K562 (cell line): Measurements from ENCODE around the gene LRRC4C. TPM values are rescaled to one million over a fixed set of nuclear protein-coding genes. Genes with fewer than 3 reads are reported as not detected.

Source experiments
- ATAC-seq: fragments of 200-7000 bp; cut with Tn5 transposase; 3 replicates; pipeline ENCODE4 v1.9.1; 2020; ENCODE audit warnings: moderate library complexity
- BruUV-seq: library from RNA; stranded (reverse); fragments of 400-500 nt; replicated peaks from 2 replicates; lab custom pipeline; 2021; lab: Mats Ljungman, UMichigan
- CTCF ChIA-PET: fragments of 300-600 bp; formaldehyde crosslinking; extraction: SDS; loops from one replicate; lab custom pipeline; 2021; ENCODE audit warnings: low intra/inter-chr PET ratio; lab: Yijun Ruan, JAX
- POLR2A ChIA-PET: fragments of 300-600, 350-650 bp; sonication (Branson Sonifier 250); formaldehyde crosslinking; extraction: SDS; loops from one replicate; lab custom pipeline; 2021; ENCODE audit warnings: antibody characterized with exemption, inconsistent platforms; lab: Yijun Ruan, JAX
- DNase-seq, 4 experiments: peaks; one replicate each; pipeline versions ENCODE4 v3.0.0 to v3.0.0-alpha.2; 2011 to 2018; ENCODE audit warnings: low spot score in 3 of 4, mixed read lengths in 3 of 4; ENCODE audit errors: extremely low read depth in 1 of 4
- FAIRE-seq: peaks from 2 replicates; lab custom pipeline; 2011; peaks lifted over from hg19 to GRCh38; lab: Jason Lieb, UNC
- H2AFZ ChIP-seq: 2 replicates; pipeline ENCODE4 v1.6.0; 2011; ENCODE audit warnings: low read depth, low read length, control low read depth, inconsistent platforms
- H3K27ac ChIP-seq: fragments of 200-600 bp; 3 replicates; pipeline ENCODE4 v1.8.0; 2011; ENCODE audit warnings: low read depth, mild to moderate bottlenecking, control low read depth, inconsistent platforms, low read length, moderate library complexity, mixed read lengths; ENCODE audit errors: extremely low read depth
- H3K27me3 ChIP-seq, 2 experiments: fragments of 300-600 bp in 1 of 2; 2 replicates in 1 of 2; 3 replicates in 1 of 2; pipeline versions ENCODE4 v1.6.0 to v1.8.0; 2011; ENCODE audit warnings: inconsistent platforms in 2 of 2, low read length in 2 of 2, mild to moderate bottlenecking in 1 of 2, mixed read lengths in 1 of 2, moderate library complexity in 1 of 2; ENCODE audit not compliant: control insufficient read depth in 2 of 2, insufficient read depth in 2 of 2
- H3K36me3 ChIP-seq: fragments of 300-600 bp; 3 replicates; pipeline ENCODE4 v1.8.0; 2011; ENCODE audit warnings: mild to moderate bottlenecking, low read length, inconsistent platforms; ENCODE audit not compliant: control insufficient read depth, insufficient read depth
- H3K4me1 ChIP-seq, 2 experiments: fragments of 200-600 bp in 1 of 2; replicated peaks in 1 of 2; 2 replicates in 1 of 2; 3 replicates in 1 of 2; pipeline versions ENCODE4 v1.5.1 to v1.8.0; 2011; ENCODE audit warnings: inconsistent platforms in 2 of 2, low read length in 2 of 2, mild to moderate bottlenecking in 1 of 2, mixed read lengths in 1 of 2, moderate library complexity in 1 of 2; ENCODE audit not compliant: control insufficient read depth in 2 of 2, insufficient read depth in 2 of 2
- H3K4me2 ChIP-seq: 2 replicates; pipeline ENCODE4 v1.6.1; 2011; ENCODE audit warnings: low read length, control low read depth, inconsistent platforms, mixed read lengths; ENCODE audit not compliant: insufficient read depth
- H3K4me3 ChIP-seq: fragments of 200-600 bp; sonication (generic), shearing (Covaris generic); 2 replicates; pipeline ENCODE4 v1.5.1; 2016; ENCODE audit warnings: control low read depth, inconsistent platforms
- H3K79me2 ChIP-seq: fragments of 200-600 bp; 3 replicates; pipeline ENCODE4 v1.8.0; 2011; ENCODE audit warnings: low read length, inconsistent platforms; ENCODE audit not compliant: control insufficient read depth, insufficient read depth
- H3K9ac ChIP-seq, 2 experiments: 2 replicates each; pipeline versions ENCODE4 v1.6.0 to v1.6.1; 2011; ENCODE audit warnings: low read depth in 2 of 2, low read length in 2 of 2, control low read depth in 1 of 2, inconsistent platforms in 1 of 2, mild to moderate bottlenecking in 1 of 2, mixed read lengths in 1 of 2; ENCODE audit not compliant: insufficient read depth in 1 of 2
- H3K9me1 ChIP-seq: one replicate; pipeline ENCODE4 v1.6.0; 2011; ENCODE audit warnings: inconsistent platforms, mild to moderate bottlenecking, low read length, moderate library complexity; ENCODE audit not compliant: control insufficient read depth, insufficient read depth
- H3K9me3 ChIP-seq: replicated peaks from 2 replicates; pipeline ENCODE4 v1.5.1; 2011; ENCODE audit warnings: low read depth, low read length, inconsistent platforms; ENCODE audit not compliant: control insufficient read depth, insufficient read depth
- H4K20me1 ChIP-seq: replicated peaks from 2 replicates; pipeline ENCODE4 v1.6.1; 2011; ENCODE audit warnings: low read length, inconsistent platforms, mixed read lengths; ENCODE audit not compliant: control insufficient read depth, insufficient read depth
- GATAD2A ChIP-seq: fragments of 450-650 bp; IDR thresholded peaks from 2 replicates; pipeline ENCODE4 v1.6.1; 2017
- HEY1 ChIP-seq: fragments of 250-450 bp; sonication (Bioruptor Pico); IDR thresholded peaks from 2 replicates; pipeline ENCODE4 v1.5.0; 2020; ENCODE audit warnings: mild to moderate bottlenecking, moderate library complexity, borderline replicate concordance
- PCBP2 ChIP-seq: fragments of 200-400 bp; formaldehyde crosslinking; IDR thresholded peaks from 2 replicates; pipeline ENCODE4 v1.6.1; 2018; ENCODE audit warnings: low read length, low read depth, mild to moderate bottlenecking, moderate library complexity; ENCODE audit not compliant: poor library complexity, severe bottlenecking
- RBM22 ChIP-seq: fragments of 200-400 bp; formaldehyde crosslinking; IDR thresholded peaks from 2 replicates; pipeline ENCODE4 v1.6.1; 2018; ENCODE audit warnings: low read length, low read depth; ENCODE audit not compliant: poor library complexity, severe bottlenecking
- RFX5 ChIP-seq: IDR thresholded peaks from 2 replicates; pipeline ENCODE4 v1.6.1; 2011; ENCODE audit warnings: low read depth, mild to moderate bottlenecking, improper control_type of control experiment, low read length
- ZNF316 ChIP-seq: fragments of 450-650 bp; IDR thresholded peaks from 2 replicates; pipeline ENCODE4 v1.6.1; 2016
- ZNF507 ChIP-seq: conservative IDR thresholded peaks from 2 replicates; pipeline ENCODE4 v1.6.1; 2017; ENCODE audit warnings: missing genetic modification characterization, missing compliant biosample characterization
- WGBS: fragments of 100-300 bp; shearing (Covaris generic); methylation state at CpG from one replicate; pipeline ENCODE4 v1.1.6; 2016; ENCODE audit warnings: low coverage, mixed read lengths; ENCODE audit not compliant: insufficient coverage; ENCODE audit errors: missing lambda C conversion rate; 5-methylcytosine and 5-hydroxymethylcytosine counted together
- in situ Hi-C: fragments of 300-500 bp; cut with MboI; formaldehyde crosslinking; loops from 4 replicates; pipeline ENCODE4 v1.15.0; 2018; ENCODE audit warnings: inconsistent platforms, mixed read lengths
- intact Hi-C: fragments of 100-400 bp; cut with micrococcal nuclease; formaldehyde crosslinking; loops from 2 replicates; pipeline ENCODE4 v1.14.2; 2022
- polyA plus RNA-seq, 8 experiments: library from polyadenylated mRNA; depleted of rRNA in 4 of 8; stranded (reverse) in 5 of 8; unstranded in 3 of 8; fragments of >200 nt; fragmentation: Nextera tagmentation in 2 of 8; fragmentation: Illumina TruSeq in 1 of 8; extraction: Ambion mirVana in 2 of 8; extraction: Trizol in 1 of 8; gene quantifications; 2 replicates each; pipeline versions ENCODE4 v1.2.1 to v1.2.3, GENCODE V29; 2011 to 2014; ENCODE audit warnings: inconsistent platforms in 1 of 8, missing spikeins in 1 of 8
- total RNA-seq, 7 experiments: library from RNA; depleted of rRNA in 6 of 7; stranded (reverse); fragments of >200 nt in 6 of 7; fragmentation: Illumina TruSeq in 2 of 7; extraction: Trizol in 2 of 7; gene quantifications; 2 replicates each; pipeline versions ENCODE4 v1.2.1 to v1.2.3, GENCODE V29; 2011 to 2021; ENCODE audit warnings: low replicate concordance in 1 of 7
- TF ChIP-seq, protein P1 (sequence below): sonication (generic); formaldehyde crosslinking; IDR thresholded peaks from 2 replicates; pipeline ENCODE4 v1.8.0; 2022; ENCODE audit warnings: missing genetic modification reagents, mild to moderate bottlenecking, borderline replicate concordance
- TF ChIP-seq, protein P2 (sequence below): sonication (generic); formaldehyde crosslinking; IDR thresholded peaks from 2 replicates; pipeline ENCODE4 v1.8.0; 2022; ENCODE audit warnings: mild to moderate bottlenecking, missing genetic modification reagents
- TF ChIP-seq, protein P3 (sequence below): sonication (generic); formaldehyde crosslinking; IDR thresholded peaks from 2 replicates; pipeline ENCODE4 v1.8.0; 2022; ENCODE audit warnings: mild to moderate bottlenecking, missing genetic modification reagents

LRRC4C gene
- total and polyA plus RNA-seq, 9 of the 15 experiments (the other 6 are each of a cell fraction or from before 2014, with no cell fraction given) = not detected

- TF ChIP-seq PCBP2 = no peak
- TF ChIP-seq ZNF507 (tag) = no peak
- TF ChIP-seq, protein P1, sequence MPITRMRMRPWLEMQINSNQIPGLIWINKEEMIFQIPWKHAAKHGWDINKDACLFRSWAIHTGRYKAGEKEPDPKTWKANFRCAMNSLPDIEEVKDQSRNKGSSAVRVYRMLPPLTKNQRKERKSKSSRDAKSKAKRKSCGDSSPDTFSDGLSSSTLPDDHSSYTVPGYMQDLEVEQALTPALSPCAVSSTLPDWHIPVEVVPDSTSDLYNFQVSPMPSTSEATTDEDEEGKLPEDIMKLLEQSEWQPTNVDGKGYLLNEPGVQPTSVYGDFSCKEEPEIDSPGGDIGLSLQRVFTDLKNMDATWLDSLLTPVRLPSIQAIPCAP (CRISPR knock-in tag) = no peak
- TF ChIP-seq HEY1 (CRISPR knock-in tag) = no peak
- TF ChIP-seq, protein P2, sequence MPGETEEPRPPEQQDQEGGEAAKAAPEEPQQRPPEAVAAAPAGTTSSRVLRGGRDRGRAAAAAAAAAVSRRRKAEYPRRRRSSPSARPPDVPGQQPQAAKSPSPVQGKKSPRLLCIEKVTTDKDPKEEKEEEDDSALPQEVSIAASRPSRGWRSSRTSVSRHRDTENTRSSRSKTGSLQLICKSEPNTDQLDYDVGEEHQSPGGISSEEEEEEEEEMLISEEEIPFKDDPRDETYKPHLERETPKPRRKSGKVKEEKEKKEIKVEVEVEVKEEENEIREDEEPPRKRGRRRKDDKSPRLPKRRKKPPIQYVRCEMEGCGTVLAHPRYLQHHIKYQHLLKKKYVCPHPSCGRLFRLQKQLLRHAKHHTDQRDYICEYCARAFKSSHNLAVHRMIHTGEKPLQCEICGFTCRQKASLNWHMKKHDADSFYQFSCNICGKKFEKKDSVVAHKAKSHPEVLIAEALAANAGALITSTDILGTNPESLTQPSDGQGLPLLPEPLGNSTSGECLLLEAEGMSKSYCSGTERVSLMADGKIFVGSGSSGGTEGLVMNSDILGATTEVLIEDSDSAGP (CRISPR knock-in tag) = no peak
- no peak for TF ChIP-seq RBM22
- TF ChIP-seq GATAD2A = no peak
- no peak for TF ChIP-seq RFX5
Observed at GRCh38 chr11:40316171-40316570, 1143.3 kb downstream of the LRRC4C start (continued).

DNA sequence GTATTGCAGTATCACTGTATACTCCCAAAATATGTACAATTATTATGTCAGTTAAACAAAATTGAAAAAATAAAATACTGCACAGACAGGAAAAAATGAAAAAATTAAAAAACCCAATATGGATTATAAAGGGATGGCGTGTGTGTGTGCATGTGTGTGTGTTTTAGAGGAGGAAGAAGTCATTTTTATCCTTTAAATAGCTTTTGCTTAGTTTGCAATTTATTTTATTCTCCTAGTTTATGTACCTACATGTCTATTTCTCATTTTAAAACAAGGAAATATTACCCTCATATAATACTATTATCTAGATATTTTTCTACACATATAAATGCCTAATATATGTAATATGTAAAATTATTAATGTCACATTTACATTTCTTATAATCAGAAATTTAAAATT is 1144.3 kb downstream of the LRRC4C start:
- in situ Hi-C loops (no loop called here), intact Hi-C loops (no loop called here)
- 0% methylated on average over 1 of the region's 1 CpG for WGBS
- Histone ChIP-seq H3K9me1 (no peaks in the 10 kb centered on the region), H2AFZ (no peak overlapping the region), H3K79me2 (no peaks in the 10 kb centered on the region), H3K27me3 (no peaks in the 10 kb centered on the region), H3K4me2 (no peak overlapping the region), H3K36me3 (no peaks in the 10 kb centered on the region), H3K9ac (no peak overlapping the region), H3K4me3 (no peak overlapping the region), H4K20me1 (no peaks in the 10 kb centered on the region), H3K4me1 (no peaks in the 10 kb centered on the region), H3K9me3 (no peaks in the 10 kb centered on the region), H3K27ac (no peak overlapping the region)
- no TSS peak for BruUV-seq
- FAIRE-seq = no peak
- POLR2A ChIA-PET = no interaction called here
- no peak for DNase-seq
- no peak for ATAC-seq
- TF ChIP-seq, protein P3, sequence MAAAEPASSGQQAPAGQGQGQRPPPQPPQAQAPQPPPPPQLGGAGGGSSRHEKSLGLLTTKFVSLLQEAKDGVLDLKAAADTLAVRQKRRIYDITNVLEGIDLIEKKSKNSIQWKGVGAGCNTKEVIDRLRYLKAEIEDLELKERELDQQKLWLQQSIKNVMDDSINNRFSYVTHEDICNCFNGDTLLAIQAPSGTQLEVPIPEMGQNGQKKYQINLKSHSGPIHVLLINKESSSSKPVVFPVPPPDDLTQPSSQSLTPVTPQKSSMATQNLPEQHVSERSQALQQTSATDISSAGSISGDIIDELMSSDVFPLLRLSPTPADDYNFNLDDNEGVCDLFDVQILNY (CRISPR knock-in tag) = no peak
- peak; percentile 34; the same call in 1 of the 2 replicates for TF ChIP-seq ZNF316
- CTCF ChIA-PET = no interaction called here
